Tibial artery (tissue), 4 donors: ENCODE measurements around the gene CAPNS2.

Experiments
- DNase-seq, 2 donors: peaks; one replicate each; pipeline ENCODE4 v3.0.0-alpha.2; 2019
- H3K27ac ChIP-seq, 2 donors: fragments of 200-600 bp; sonication (generic) in 1 of 2; 1 replicate in 1 of 2; 2 replicates in 1 of 2; pipeline ENCODE4 v1.5.1; 2018 to 2019; ENCODE audit warnings: mild to moderate bottlenecking in 1 of 2
- H3K27me3 ChIP-seq, 2 donors: fragments of 200-600 bp; sonication (generic) in 1 of 2; one replicate each; pipeline versions ENCODE4 v1.5.1 to v1.6.0; 2016 to 2019
- H3K36me3 ChIP-seq, 3 donors: fragments of 200-600 bp; sonication (generic) in 2 of 3; one replicate each; pipeline ENCODE4 v1.5.1; 2016 to 2019; ENCODE audit warnings: mild to moderate bottlenecking in 2 of 3
- H3K4me1 ChIP-seq, 4 donors: fragments of 200-600 bp; sonication (generic) in 2 of 4; 1 replicate in 3 of 4; 2 replicates in 1 of 4; pipeline ENCODE4 v1.5.1; 2016 to 2019
- H3K4me3 ChIP-seq, 2 donors: fragments of 200-600 bp; sonication (generic) in 1 of 2; 1 replicate in 1 of 2; 2 replicates in 1 of 2; pipeline ENCODE4 v1.5.1; 2018 to 2019; ENCODE audit warnings: mild to moderate bottlenecking in 2 of 2
- H3K9me3 ChIP-seq, 3 donors: fragments of 200-600 bp; sonication (generic) in 1 of 3; one replicate each; pipeline ENCODE4 v1.5.1; 2016 to 2019
- CTCF ChIP-seq, 2 experiments: fragments of 200-600 bp in 1 of 2; fragments of 450-650 bp in 1 of 2; IDR thresholded peaks; one replicate each; pipeline ENCODE4 v1.5.1; 2017 to 2019; ENCODE audit warnings: antibody characterized with exemption in 2 of 2, mild to moderate bottlenecking in 1 of 2, moderate library complexity in 1 of 2
- intact Hi-C: fragments of 100-400 bp; cut with DNase I; formaldehyde crosslinking; loops from one replicate; pipeline ENCODE4 v1.15.0; 2023; ENCODE audit warnings: low total_unique reads

Gene CAPNS2

GRCh38 chr16:55559233-55559632 lies 7.3 kb upstream of the CAPNS2 start:
- intact Hi-C loops, result no loop called here
- DNase-seq, result no peak
- Histone ChIP-seq H3K9me3 (no peaks in the 10 kb centered on the region), H3K27ac (no peak overlapping the region), H3K36me3 (no peaks in the 10 kb centered on the region), H3K4me3 (no peak overlapping the region), H3K27me3 (no peaks in the 10 kb centered on the region), H3K4me1 (peaks cover 0 to 19% (median 7%) of the 10 kb centered on the region in 4 donors)
- no peak for TF ChIP-seq CTCF (IDR thresholded peaks at IDR 0.05)

GRCh38 chr16:55559933-55560516 lies 6.5 kb upstream of the CAPNS2 start:
- intact Hi-C loops, result no loop called here
- H3K9me3 ChIP-seq, result no peaks in the 10 kb centered on the region
- peaks cover 0 to 19% (median 7%) of the 10 kb centered on the region in 4 donors for H3K4me1 ChIP-seq
- no peaks in the 10 kb centered on the region for H3K36me3 ChIP-seq
- DNase-seq, result no peak
- no peak for TF ChIP-seq CTCF (IDR thresholded peaks at IDR 0.05)
- no peak overlapping the region for H3K4me3 ChIP-seq
- no peak overlapping the region for H3K27ac ChIP-seq
- no peaks in the 10 kb centered on the region for H3K27me3 ChIP-seq

- Histone ChIP-seq H3K9me3 (no peaks in the 10 kb centered on the region), H3K4me3 (no peak overlapping the region), H3K27me3 (no peaks in the 10 kb centered on the region), H3K27ac (no peak overlapping the region), H3K4me1 (peaks cover 0 to 19% (median 7%) of the 10 kb centered on the region in 4 donors), H3K36me3 (no peaks in the 10 kb centered on the region)
- intact Hi-C loops, result no loop called here
- no peak for DNase-seq
- TF ChIP-seq CTCF (IDR thresholded peaks at IDR 0.05), result no peak
Observed at GRCh38 chr16:55561319-55561848, 5.1 kb upstream of the CAPNS2 start.

- no peak for DNase-seq
- Histone ChIP-seq H3K4me3 (no peak overlapping the region), H3K27ac (no peak overlapping the region), H3K27me3 (no peaks in the 10 kb centered on the region), H3K36me3 (no peaks in the 10 kb centered on the region), H3K9me3 (no peaks in the 10 kb centered on the region), H3K4me1 (peaks cover 0 to 19% (median 7%) of the 10 kb centered on the region in 4 donors)
- no peak for TF ChIP-seq CTCF (IDR thresholded peaks at IDR 0.05)
- intact Hi-C loops, result no loop called here
Observed at GRCh38 chr16:55562936-55563335, 3.5 kb upstream of the CAPNS2 start.

- no peak overlapping the region for H3K4me3 ChIP-seq
- peaks cover 0 to 14% (median 9%) of the 10 kb centered on the region in 4 donors for H3K4me1 ChIP-seq
- no peak for TF ChIP-seq CTCF (IDR thresholded peaks at IDR 0.05)
- no peak overlapping the region for H3K27ac ChIP-seq
- no peaks in the 10 kb centered on the region for H3K9me3 ChIP-seq
- H3K27me3 ChIP-seq, result no peaks in the 10 kb centered on the region
- no peaks in the 10 kb centered on the region for H3K36me3 ChIP-seq
- DNase-seq, result no peak
- intact Hi-C loops, result no loop called here
Observed at GRCh38 chr16:55563797-55564196, 2.7 kb upstream of the CAPNS2 start.
